SK-N-SH (cell line): Measurements from ENCODE around the gene IL5. TPM values are rescaled to one million over a fixed set of nuclear protein-coding genes. Genes with fewer than 3 reads are reported as not detected.

Source experiments
- CTCF ChIA-PET: fragments of 300-600, 350-600 bp; formaldehyde crosslinking; extraction: SDS; loops from one replicate; lab custom pipeline; 2021; lab: Yijun Ruan, JAX
- POLR2A ChIA-PET: fragments of 350-600 bp; sonication (Branson Sonifier 250); formaldehyde crosslinking; extraction: SDS; loops from one replicate; lab custom pipeline; 2020; ENCODE audit warnings: antibody characterized with exemption, inconsistent platforms; lab: Yijun Ruan, JAX
- DNase-seq: peaks from one replicate; pipeline ENCODE4 v3.0.0; 2012
- H2AFZ ChIP-seq: fragments of 200-600 bp; sonication (generic); 2 replicates; pipeline ENCODE4 v1.8.1; 2016; ENCODE audit warnings: antibody characterized with exemption, mild to moderate bottlenecking, low read depth
- H3F3A ChIP-seq: fragments of 200-600 bp; sonication (generic); replicated peaks from 2 replicates; pipeline ENCODE3; 2016; ENCODE audit warnings: antibody characterized with exemption, mild to moderate bottlenecking; ENCODE audit not compliant: insufficient read depth
- H3K27ac ChIP-seq, 2 experiments: fragments of 200-500 bp in 1 of 2; fragments of 200-600 bp in 1 of 2; sonication (Bioruptor generic) in 1 of 2; sonication (generic), shearing (Covaris generic) in 1 of 2; 2 replicates each; pipeline versions ENCODE4 v1.5.1 to v1.6.1; 2014 to 2016; ENCODE audit warnings: low read depth in 2 of 2, inconsistent platforms in 1 of 2, low read length in 1 of 2, mild to moderate bottlenecking in 1 of 2, mixed read lengths in 1 of 2
- H3K27me3 ChIP-seq: fragments of 200-600 bp; sonication (generic), shearing (Covaris generic); 2 replicates; pipeline ENCODE4 v1.6.1; 2016; ENCODE audit warnings: mixed run types; ENCODE audit not compliant: insufficient read depth
- H3K36me3 ChIP-seq, 2 experiments: fragments of 200-500 bp in 1 of 2; fragments of 200-600 bp in 1 of 2; sonication (Bioruptor generic) in 1 of 2; sonication (generic) in 1 of 2; replicated peaks in 1 of 2; 2 replicates each; pipeline versions ENCODE3 to v1.5.1; 2014 to 2016; ENCODE audit warnings: low read length in 1 of 2, mild to moderate bottlenecking in 1 of 2; ENCODE audit not compliant: insufficient read depth in 2 of 2, control insufficient read depth in 1 of 2
- H3K4me1 ChIP-seq, 2 experiments: fragments of 200-500 bp in 1 of 2; fragments of 200-600 bp in 1 of 2; sonication (Bioruptor generic) in 1 of 2; sonication (generic), shearing (Covaris generic) in 1 of 2; 2 replicates each; pipeline versions ENCODE4 v1.5.1 to v1.6.1; 2014 to 2016; ENCODE audit warnings: low read depth in 1 of 2, low read length in 1 of 2, mixed run types in 1 of 2; ENCODE audit not compliant: insufficient read depth in 2 of 2, control insufficient read depth in 1 of 2
- H3K4me2 ChIP-seq: fragments of 200-600 bp; sonication (generic), shearing (Covaris generic); 2 replicates; pipeline ENCODE4 v1.6.1; 2017; ENCODE audit warnings: mixed run types
- H3K4me3 ChIP-seq, 2 experiments: fragments of 200-500 bp in 1 of 2; fragments of 200-600 bp in 1 of 2; sonication (Bioruptor generic) in 1 of 2; sonication (generic), shearing (Covaris generic) in 1 of 2; 2 replicates each; pipeline versions ENCODE4 v1.5.1 to v1.8.1; 2014 to 2016; ENCODE audit warnings: low read depth in 2 of 2, inconsistent platforms in 1 of 2, low read length in 1 of 2, mild to moderate bottlenecking in 1 of 2, mixed read lengths in 1 of 2, moderate library complexity in 1 of 2
- H3K79me2 ChIP-seq: fragments of 200-600 bp; sonication (generic); 2 replicates; pipeline ENCODE4 v1.8.1; 2017; ENCODE audit warnings: mild to moderate bottlenecking; ENCODE audit not compliant: insufficient read depth
- H3K9ac ChIP-seq: fragments of 200-600 bp; sonication (generic); 2 replicates; pipeline ENCODE4 v1.6.1; 2017; ENCODE audit warnings: mixed run types
- H3K9me2 ChIP-seq: fragments of 200-600 bp; sonication (generic); 2 replicates; pipeline ENCODE4 v1.6.1; 2017; ENCODE audit warnings: mixed run types
- H3K9me3 ChIP-seq: fragments of 200-600 bp; sonication (generic); 2 replicates; pipeline ENCODE4 v1.6.1; 2017; ENCODE audit warnings: mixed run types, mild to moderate bottlenecking, moderate library complexity
- H4K20me1 ChIP-seq: fragments of 200-600 bp; sonication (generic); 2 replicates; pipeline ENCODE4 v1.6.1; 2017; ENCODE audit warnings: mild to moderate bottlenecking, mixed run types; ENCODE audit not compliant: insufficient read depth
- CHD2 ChIP-seq: fragments of 150-350 bp; IDR thresholded peaks from 2 replicates; pipeline ENCODE4 v1.6.1; 2018; ENCODE audit warnings: low read length; ENCODE audit not compliant: partially characterized antibody
- CTCF ChIP-seq: fragments of 200-600 bp; sonication (generic); IDR thresholded peaks from 2 replicates; pipeline ENCODE4 v1.6.1; 2017; ENCODE audit warnings: antibody characterized with exemption, mild to moderate bottlenecking, moderate library complexity
- ELF1 ChIP-seq: IDR thresholded peaks from 2 replicates; pipeline ENCODE4 v1.4.0; 2012
- EP300 ChIP-seq, 2 experiments: IDR thresholded peaks; 2 replicates each; pipeline versions ENCODE4 v1.4.0 to v1.6.1; 2012; ENCODE audit warnings: borderline replicate concordance in 1 of 2, low read depth in 1 of 2, low read length in 1 of 2
- IRF3 ChIP-seq: fragments of 150-350 bp; IDR thresholded peaks from 2 replicates; pipeline ENCODE4 v1.6.1; 2016; ENCODE audit warnings: mild to moderate bottlenecking, low read depth, low read length
- JUND ChIP-seq: IDR thresholded peaks from 2 replicates; pipeline ENCODE4 v1.4.0; 2012
- MXI1 ChIP-seq: IDR thresholded peaks from 2 replicates; pipeline ENCODE4 v1.6.1; 2012; ENCODE audit warnings: mild to moderate bottlenecking, low read depth, low read length, improper control_type of control experiment
- NFIC ChIP-seq: IDR thresholded peaks from 2 replicates; pipeline ENCODE4 v1.4.0; 2012; ENCODE audit warnings: borderline replicate concordance
- NRF1 ChIP-seq: IDR thresholded peaks from 2 replicates; pipeline ENCODE4 v1.6.1; 2012; ENCODE audit warnings: low read depth, mild to moderate bottlenecking, low read length
- PBX3 ChIP-seq: IDR thresholded peaks from 2 replicates; pipeline ENCODE4; 2012
- POLR2AphosphoS5 ChIP-seq: IDR thresholded peaks from 2 replicates; pipeline ENCODE4 v1.6.1; 2012; ENCODE audit warnings: low read depth, low read length
- RFX5 ChIP-seq: IDR thresholded peaks from 2 replicates; pipeline ENCODE4 v1.6.1; 2012; ENCODE audit warnings: mild to moderate bottlenecking, improper control_type of control experiment, low read length
- SMC3 ChIP-seq: IDR thresholded peaks from 2 replicates; pipeline ENCODE4 v1.6.1; 2012; ENCODE audit warnings: low read depth, low read length, improper control_type of control experiment
- TAF1 ChIP-seq: IDR thresholded peaks from 2 replicates; pipeline ENCODE4 v1.6.1; 2012; ENCODE audit warnings: low read depth, mild to moderate bottlenecking, low read length, moderate library complexity, borderline replicate concordance
- TEAD4 ChIP-seq: IDR thresholded peaks from 2 replicates; pipeline ENCODE4 v1.4.0; 2012; ENCODE audit warnings: mild to moderate bottlenecking, borderline replicate concordance; ENCODE audit not compliant: insufficient read depth
- USF2 ChIP-seq: fragments of 150-350 bp; IDR thresholded peaks from 2 replicates; pipeline ENCODE4 v1.6.1; 2017; ENCODE audit warnings: antibody characterized with exemption, low read length, low read depth, borderline replicate concordance
- YY1 ChIP-seq: IDR thresholded peaks from 2 replicates; pipeline ENCODE4 v1.4.0; 2012; ENCODE audit warnings: low read depth, mild to moderate bottlenecking
- WGBS: methylation state at CpG from one replicate; pipeline ENCODE4 v1.1.6; 2017; ENCODE audit warnings: low lambda C conversion rate; 5-methylcytosine and 5-hydroxymethylcytosine counted together
- polyA plus RNA-seq, 3 experiments: library from polyadenylated mRNA; depleted of rRNA; stranded (reverse); fragments of >200 nt; gene quantifications; 2 replicates each; pipeline ENCODE4 v1.2.3, GENCODE V29; 2012

Gene IL5
- polyA plus RNA-seq, 1 of the 3 experiments (the other 2 are of a cell fraction) = not detected

GRCh38 chr5:132504746-132505145, 38.6 kb downstream of the IL5 start (continued):
- TF ChIP-seq CTCF = no peak
- no peak for TF ChIP-seq USF2
- TF ChIP-seq POLR2AphosphoS5 = no peak
- no peak for TF ChIP-seq NRF1
- no peak for TF ChIP-seq PBX3
- no peak for TF ChIP-seq RFX5
- no peak for TF ChIP-seq CHD2
- no peak for TF ChIP-seq SMC3
- TF ChIP-seq IRF3 = no peak
- TF ChIP-seq JUND = no peak
- TF ChIP-seq NFIC = no peak

- no peaks in the 10 kb centered on the region for H3K36me3 ChIP-seq
Observed at GRCh38 chr5:132503244-132503643, 40.1 kb downstream of the IL5 start.

More at GRCh38 chr5:132503244-132503643, 40.1 kb downstream of the IL5 start:
- H3K4me2 ChIP-seq = no peak overlapping the region
- TF ChIP-seq USF2 (no peak), EP300 (IDR thresholded peaks at IDR 0.05; ENCODE audit: borderline replicate concordance in 1 of 2, low read depth in 1 of 2, low read length in 1 of 2) (no peak), NRF1 (no peak), MXI1 (no peak), TAF1 (no peak), TEAD4 (no peak), NFIC (no peak), YY1 (no peak), ELF1 (no peak)
- TF ChIP-seq, all 33 proteins: peak for 0
- ChIA-PET POLR2A (no interaction called here), CTCF (interaction anchor here (1.2 to 12.3 kb wide), 3 partner anchors 86 to 253 kb away, joined by 3 to 189 read pairs (median 95); no protein-coding TSS in a partner anchor)
- H3K4me3 ChIP-seq = no peak overlapping the region
- WGBS = 82% methylated on average over 4 of the region's 4 CpGs
- no peaks in the 10 kb centered on the region for H3K9me3 ChIP-seq
- DNase-seq = no peak
- H3K27me3 ChIP-seq = no peaks in the 10 kb centered on the region
- H3K27ac ChIP-seq = no peak overlapping the region
- no peak overlapping the region for H2AFZ ChIP-seq
- no peak overlapping the region for H3K9ac ChIP-seq
- H3K79me2 ChIP-seq = no peaks in the 10 kb centered on the region
- H3F3A ChIP-seq = peaks cover 7% of the 10 kb centered on the region
- no peaks in the 10 kb centered on the region for H3K9me2 ChIP-seq
- peaks cover 1 to 3% of the 10 kb centered on the region in 2 experiments; a peak in 1 of 4 replicates for H3K4me1 ChIP-seq
- no peaks in the 10 kb centered on the region for H4K20me1 ChIP-seq
